Right ventricle myocardium superior (tissue), 1 donor: ENCODE data around the gene TAS2R3. TPM values are rescaled to one million over a fixed set of nuclear protein-coding genes. Genes with fewer than 3 reads are reported as not detected.
A peak's percentile ranks its signal among the peaks of the same experiment; 100 is the strongest.
"Not testable (repeated sequence)": the region's sequence is repeated elsewhere in the genome, so short reads cannot be mapped to it uniquely, and the experiment has no call there.

Source experiments
- ATAC-seq: fragments of 200-7000 bp; cut with Tn5 transposase; one replicate; pipeline ENCODE4 v1.9.1; 2020; ENCODE audit warnings: mild to moderate bottlenecking; ENCODE audit not compliant: poor library complexity
- DNase-seq: peaks from one replicate; pipeline ENCODE4 v3.0.0-alpha.2; 2020
- intact Hi-C: fragments of 100-400 bp; cut with DNase I; formaldehyde crosslinking; loops from one replicate; pipeline ENCODE4 v1.11.2; 2022
- long read RNA-seq: library from polyadenylated mRNA; unstranded; transcript quantifications from one replicate; pipeline ENCODE4 v2.0.0, GENCODE V29; 2021
- total RNA-seq: library from RNA; stranded (reverse); fragmentation: NEBNext Ultra II Directional; extraction: Animal tissue kit (Norgen Biotek cat#: 25700); gene quantifications from one replicate; pipeline ENCODE4 v1.2.1, GENCODE V29; 2021
- donor health status: DM: no; HTN: yes; CAD: no; lungs with severe emphysema.

Gene TAS2R3, protein sequence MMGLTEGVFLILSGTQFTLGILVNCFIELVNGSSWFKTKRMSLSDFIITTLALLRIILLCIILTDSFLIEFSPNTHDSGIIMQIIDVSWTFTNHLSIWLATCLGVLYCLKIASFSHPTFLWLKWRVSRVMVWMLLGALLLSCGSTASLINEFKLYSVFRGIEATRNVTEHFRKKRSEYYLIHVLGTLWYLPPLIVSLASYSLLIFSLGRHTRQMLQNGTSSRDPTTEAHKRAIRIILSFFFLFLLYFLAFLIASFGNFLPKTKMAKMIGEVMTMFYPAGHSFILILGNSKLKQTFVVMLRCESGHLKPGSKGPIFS
- 0.32 TPM for total RNA-seq
- long read RNA-seq, result 0 reads

DNA sequence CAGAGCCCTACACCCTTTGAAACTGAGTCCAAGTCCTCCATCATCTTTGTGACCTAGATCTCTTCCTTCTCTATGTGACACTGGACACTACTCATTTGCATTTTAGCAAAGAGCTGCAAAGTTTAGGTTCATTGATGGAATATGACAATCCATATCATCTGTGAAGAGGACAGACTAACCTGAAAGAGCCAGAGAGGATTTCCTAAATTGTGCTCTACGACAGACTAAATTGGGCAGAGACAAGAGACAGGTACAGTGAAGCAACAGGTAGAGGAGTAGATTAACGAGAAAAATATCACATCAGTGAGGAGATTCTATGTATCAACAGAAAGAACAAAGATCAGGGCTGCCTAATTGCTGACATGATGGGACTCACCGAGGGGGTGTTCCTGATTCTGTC is at the start of gene TAS2R3:
TSS of gene TAS2R3 (plus strand) at position 301 of the 400 bp plus-strand sequence. CDS start at position 363, 62 bp downstream.
- intact Hi-C loops, result no loop called here
- DNase-seq, result no peak
- ATAC-seq, result no peak

- DNase-seq (no peak), ATAC-seq (no peak)
- intact Hi-C loops, result no loop called here
Measured at GRCh38 chr7:141714571-141714970, 49.3 kb upstream of the TAS2R3 start.

DNA sequence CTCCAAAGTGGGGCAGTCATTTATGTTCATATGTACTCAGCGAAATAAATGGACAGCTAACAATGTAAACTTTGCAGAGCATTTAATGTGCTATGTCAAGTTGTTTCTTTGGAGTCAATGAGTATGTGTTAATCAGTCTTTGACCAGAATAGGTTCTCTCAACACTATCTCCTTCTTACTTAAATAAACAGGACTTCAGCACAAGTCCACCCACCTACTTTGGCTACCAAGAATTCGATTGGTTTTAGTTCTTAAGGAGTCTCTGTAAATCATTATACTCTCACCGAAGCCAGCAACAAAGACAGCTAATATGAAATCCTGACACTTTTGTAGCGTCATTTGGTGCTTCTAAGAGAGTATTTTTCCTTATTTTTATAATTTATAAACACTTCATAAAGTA is 48.9 kb upstream of the TAS2R3 start:
- ATAC-seq (no peak), DNase-seq (no peak)
- intact Hi-C loops, result no loop called here

DNA sequence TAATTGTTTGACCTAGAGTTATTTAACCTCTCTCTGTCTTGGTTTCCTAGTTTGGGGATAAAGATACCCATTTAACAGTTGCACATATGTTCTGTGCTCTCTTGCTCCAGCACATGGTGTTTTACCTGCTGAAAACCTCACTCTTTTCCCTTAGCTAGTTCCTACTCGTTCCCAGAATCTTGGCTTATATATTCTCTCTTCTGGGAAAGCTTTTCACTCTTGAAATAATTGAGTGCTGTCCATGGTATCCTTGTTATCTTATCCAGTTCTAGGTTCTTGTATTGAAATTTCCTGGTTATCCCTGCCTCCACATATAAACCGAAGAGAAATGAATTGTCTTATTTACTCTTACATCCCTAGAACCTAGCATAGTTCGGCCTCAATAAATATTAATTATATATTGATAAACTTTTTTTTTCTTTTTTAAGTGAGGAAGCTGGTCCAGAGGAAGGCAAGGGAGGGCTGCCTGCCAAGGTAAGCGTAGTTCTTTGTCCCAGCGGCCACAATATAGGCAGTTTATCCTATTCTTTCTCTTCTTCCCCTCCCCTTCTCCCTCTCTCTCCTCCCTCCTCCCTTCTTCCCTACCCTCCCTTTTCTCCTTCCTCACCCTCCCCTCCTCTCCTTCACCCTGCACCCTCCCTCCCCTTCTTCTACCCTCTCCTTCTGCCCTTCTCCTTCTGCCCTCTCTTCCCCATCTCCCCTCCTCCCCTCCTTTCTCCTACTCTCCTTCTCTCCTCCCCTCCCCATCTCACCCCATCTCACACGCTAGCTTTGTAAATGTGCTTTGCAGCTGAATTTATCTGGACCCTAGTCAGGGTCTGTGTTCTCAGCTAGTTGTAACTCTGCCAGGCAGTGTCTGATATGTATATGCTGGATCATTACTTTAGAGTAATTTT is 47.9 kb upstream of the TAS2R3 start:
- no peak for ATAC-seq
- DNase-seq, result no peak
- intact Hi-C loops, result no loop called here

- DNase-seq, result no peak
- intact Hi-C loops, result no loop called here
Measured at GRCh38 chr7:141717450-141717849, 46.4 kb upstream of the TAS2R3 start.

DNA sequence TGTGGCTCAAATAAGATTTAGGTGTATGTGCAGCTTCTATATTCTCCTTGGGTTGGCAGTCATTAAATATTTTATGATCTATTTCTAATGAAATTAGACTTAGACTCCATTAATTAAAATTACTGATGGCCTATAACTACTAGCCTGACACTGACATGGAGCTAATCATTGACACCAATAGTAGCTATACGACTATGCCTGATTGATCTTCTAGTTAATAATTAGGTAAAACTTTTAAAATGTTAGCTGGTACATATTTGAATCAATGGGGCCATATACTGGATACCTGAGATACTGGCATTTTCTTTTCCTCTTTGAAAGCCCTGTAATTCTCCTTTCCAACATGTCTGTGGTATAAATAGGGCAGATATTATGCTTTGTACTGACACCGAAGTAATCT is 41.4 kb upstream of the TAS2R3 start:
- DNase-seq, result no peak
- intact Hi-C loops, result no loop called here
- no peak for ATAC-seq

More at GRCh38 chr7:141717450-141717849, 46.4 kb upstream of the TAS2R3 start:
- ATAC-seq, result no peak

DNA sequence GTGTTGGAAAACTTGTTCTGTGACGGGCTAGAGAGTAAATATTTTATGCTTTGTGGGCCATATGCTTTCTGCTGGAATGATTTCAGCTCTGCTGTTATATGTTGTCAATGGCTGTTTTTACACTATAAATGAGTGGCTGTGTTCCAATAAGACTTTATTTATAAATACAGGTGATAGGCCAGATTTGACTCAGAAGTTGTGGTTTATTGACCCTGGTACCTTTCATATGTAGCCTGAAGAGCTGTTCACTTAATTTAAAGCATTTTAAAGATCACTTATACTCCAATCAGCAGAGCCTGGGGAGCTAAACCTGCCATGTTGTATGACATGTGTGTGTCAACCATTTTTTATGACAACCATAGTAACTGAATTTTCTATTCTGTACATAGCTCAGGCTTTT is 34.9 kb upstream of the TAS2R3 start:
- no peak for DNase-seq
- intact Hi-C loops, result no loop called here
- ATAC-seq, result no peak

DNA sequence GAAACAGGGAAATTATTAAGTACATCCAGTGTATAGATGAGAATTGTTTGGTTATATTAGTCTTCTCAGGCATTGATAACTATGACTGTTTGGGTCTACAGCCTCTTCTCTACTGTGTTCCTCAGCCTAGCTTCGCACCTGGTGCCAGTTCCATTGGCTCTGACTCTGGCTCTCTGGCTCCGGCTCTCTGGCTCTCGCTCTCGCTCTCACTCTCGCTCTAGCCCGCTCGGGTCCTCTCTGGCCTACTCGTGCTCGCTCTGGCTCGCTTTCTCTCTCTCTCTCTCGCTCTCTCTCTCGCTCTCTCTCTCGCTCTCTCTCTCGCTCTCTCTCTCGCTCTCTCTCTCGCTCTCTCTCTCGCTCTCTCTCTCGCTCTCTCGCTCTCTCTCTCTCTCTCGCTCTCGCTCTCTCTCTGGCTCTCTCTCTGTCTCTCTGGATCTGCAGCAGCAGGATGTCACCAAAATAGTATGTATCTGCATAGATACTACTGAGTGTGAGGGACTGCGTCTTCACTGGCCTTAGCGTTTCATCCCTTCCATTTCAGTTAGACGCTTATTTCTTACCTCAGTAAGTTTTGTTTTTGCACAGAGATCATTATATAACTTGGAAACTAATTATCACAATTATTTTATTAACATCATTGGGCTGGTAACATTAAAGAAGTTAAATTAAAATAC is 32.3 kb upstream of the TAS2R3 start:
- intact Hi-C loops, result no loop called here
- no peak for ATAC-seq
- DNase-seq, result no peak

GRCh38 chr7:141737118-141737835 is 26.6 kb upstream of the TAS2R3 start:
- ATAC-seq (no peak), DNase-seq (no peak)
- intact Hi-C loops, result no loop called here

GRCh38 chr7:141737836-141738591 is 25.9 kb upstream of the TAS2R3 start, which contains the start of gene SSBP1:
SSBP1 (plus strand) TSS chr7:141738358; CDS start chr7:141739167, 809 bp downstream.
- intact Hi-C loops, result no loop called here
- ATAC-seq, result peak; percentile 97

GRCh38 chr7:141738592-141739013 is 25.3 kb upstream of the TAS2R3 start:
- no peak for ATAC-seq

More at GRCh38 chr7:141737836-141738591, 25.9 kb upstream of the TAS2R3 start, which contains the start of gene SSBP1:
- peak; percentile 92 for DNase-seq

DNA sequence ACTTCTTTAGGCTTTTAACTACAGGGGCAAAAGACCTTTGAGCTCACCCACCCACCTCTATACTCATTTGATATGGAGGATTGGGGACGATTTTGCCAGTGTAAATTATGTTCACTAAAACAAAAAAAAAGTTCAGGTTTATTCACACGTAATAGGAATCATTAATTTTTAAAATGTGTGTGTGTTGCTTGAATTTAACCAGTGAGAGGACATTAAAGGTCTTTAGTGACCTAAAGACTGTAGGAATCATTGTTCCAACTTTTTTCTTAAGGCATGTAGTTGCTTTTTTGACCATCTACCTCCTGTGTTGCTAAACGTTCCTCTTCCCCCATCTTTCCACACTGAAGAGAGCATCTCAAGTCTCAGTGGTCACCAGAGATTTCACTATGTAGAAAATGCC is 24.6 kb upstream of the TAS2R3 start:
- intact Hi-C loops, result no loop called here
- no peak for ATAC-seq
- no peak for DNase-seq

More at GRCh38 chr7:141738592-141739013, 25.3 kb upstream of the TAS2R3 start:
- no peak for DNase-seq
- intact Hi-C loops, result no loop called here

DNA sequence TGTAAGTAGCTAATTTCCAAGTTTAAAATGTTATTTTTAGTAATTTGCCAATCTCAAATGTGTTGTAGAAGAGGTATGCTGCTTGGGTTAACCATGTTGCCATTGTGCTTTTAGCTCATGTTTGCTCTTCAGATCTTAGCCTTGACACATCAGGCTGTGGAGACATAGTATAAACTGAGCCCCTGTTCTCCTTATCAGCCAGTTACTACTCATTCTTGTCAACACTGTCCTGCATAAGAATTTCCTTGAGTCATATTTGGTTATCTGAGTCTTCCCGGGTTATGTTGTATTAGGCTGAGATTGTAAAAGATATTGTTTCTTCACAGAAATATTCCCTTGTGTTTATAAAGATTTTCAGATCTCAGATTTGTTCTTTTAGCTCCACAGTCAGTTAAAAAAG is 21.7 kb upstream of the TAS2R3 start:
- no peak for DNase-seq
- intact Hi-C loops, result no loop called here
- no peak for ATAC-seq

- ATAC-seq (no peak), DNase-seq (no peak)
- intact Hi-C loops, result no loop called here
Measured at GRCh38 chr7:141744131-141744530, 19.8 kb upstream of the TAS2R3 start.

DNA sequence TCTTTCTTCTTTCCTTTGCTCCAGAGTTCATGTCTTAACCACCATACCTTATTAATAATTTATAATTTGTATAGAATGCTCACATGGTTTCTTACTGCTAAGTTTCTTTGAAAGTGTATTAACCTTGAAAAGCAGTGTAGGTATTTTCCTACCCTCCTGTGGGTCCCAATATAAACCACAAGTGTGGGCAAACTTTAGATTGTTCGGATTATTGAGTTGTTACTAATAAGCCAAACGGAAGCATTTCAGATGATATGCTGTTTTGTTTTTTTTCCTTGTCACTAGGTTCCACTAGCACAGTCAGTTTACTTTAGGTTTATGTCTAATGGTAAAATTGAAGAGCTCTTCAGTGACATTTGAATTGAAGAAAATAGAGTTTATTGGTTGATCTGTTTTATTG is 15.5 kb upstream of the TAS2R3 start:
- intact Hi-C loops, result no loop called here
- DNase-seq (no peak), ATAC-seq (no peak)

GRCh38 chr7:141751904-141752303 is 12.0 kb upstream of the TAS2R3 start:
- ATAC-seq, DNase-seq, intact Hi-C loops: not testable (repeated sequence)

GRCh38 chr7:141752634-141753033 is 11.3 kb upstream of the TAS2R3 start:
- intact Hi-C loops, result no loop called here
- ATAC-seq, result no peak
- DNase-seq, result no peak

DNA sequence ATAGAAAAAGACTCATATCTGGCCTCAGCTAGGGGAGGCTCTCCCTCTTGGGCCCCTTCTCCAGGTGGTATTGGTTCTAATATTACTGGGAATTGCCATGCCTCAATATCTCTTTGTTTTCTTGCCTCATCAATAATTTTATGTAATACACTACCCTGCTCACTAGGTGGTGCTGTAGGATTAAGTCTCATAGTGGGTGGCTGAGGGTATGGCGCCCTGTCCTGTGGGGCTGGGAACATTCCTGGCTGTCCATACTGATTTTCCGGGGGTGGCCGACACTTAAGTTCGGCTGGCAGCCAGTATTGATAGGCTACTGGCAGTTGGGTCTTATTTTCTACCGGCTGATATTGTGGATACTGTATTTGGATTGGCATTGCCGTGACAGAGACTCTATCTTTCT is 9.0 kb upstream of the TAS2R3 start:
- intact Hi-C loops, result no loop called here
- ATAC-seq, result no peak
- DNase-seq, result no peak
